ENCODE measurements around the gene ZNF215.

DNA sequence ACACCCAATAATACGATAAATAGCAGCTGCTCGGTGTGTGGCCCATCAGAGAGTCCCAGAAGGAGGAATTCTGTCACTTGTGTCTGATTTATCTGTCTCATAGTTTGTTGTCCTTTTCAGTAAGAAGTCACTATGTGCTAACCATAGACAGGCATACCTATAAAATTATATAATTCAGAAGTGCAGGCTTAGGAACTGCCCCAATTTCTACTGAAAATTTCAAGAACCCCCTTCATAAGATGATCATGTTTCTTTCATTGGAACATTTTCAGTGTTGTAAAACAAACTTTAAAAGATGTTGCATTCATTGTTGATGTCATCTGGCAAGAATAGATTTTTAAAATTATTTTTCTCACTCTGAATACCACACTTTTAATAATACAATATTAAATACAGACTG lies 33.8 kb upstream of the ZNF215 start, which contains the start of gene OR2D2:
- TF ChIP-seq, protein P1, sequence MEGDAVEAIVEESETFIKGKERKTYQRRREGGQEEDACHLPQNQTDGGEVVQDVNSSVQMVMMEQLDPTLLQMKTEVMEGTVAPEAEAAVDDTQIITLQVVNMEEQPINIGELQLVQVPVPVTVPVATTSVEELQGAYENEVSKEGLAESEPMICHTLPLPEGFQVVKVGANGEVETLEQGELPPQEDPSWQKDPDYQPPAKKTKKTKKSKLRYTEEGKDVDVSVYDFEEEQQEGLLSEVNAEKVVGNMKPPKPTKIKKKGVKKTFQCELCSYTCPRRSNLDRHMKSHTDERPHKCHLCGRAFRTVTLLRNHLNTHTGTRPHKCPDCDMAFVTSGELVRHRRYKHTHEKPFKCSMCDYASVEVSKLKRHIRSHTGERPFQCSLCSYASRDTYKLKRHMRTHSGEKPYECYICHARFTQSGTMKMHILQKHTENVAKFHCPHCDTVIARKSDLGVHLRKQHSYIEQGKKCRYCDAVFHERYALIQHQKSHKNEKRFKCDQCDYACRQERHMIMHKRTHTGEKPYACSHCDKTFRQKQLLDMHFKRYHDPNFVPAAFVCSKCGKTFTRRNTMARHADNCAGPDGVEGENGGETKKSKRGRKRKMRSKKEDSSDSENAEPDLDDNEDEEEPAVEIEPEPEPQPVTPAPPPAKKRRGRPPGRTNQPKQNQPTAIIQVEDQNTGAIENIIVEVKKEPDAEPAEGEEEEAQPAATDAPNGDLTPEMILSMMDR (conservative IDR thresholded peaks at IDR 0.05 in 1 of 2, IDR thresholded peaks at IDR 0.05 in 1 of 2; ENCODE audit: low read depth in 1 of 2, low read length in 2 of 2), result no peak
- TF ChIP-seq EZH2 (IDR thresholded peaks at IDR 0.05; ENCODE audit: low read length, missing control alignments), result no peak
